SK-N-SH treated with all-trans-retinoic acid at 6 μM for 48 hours (cell line): ENCODE data around the gene SPTSSB.

ENCODE experiments used
- ATAC-seq: fragments of 200-7000 bp; cut with Tn5 transposase; 3 replicates; pipeline ENCODE4 v1.9.1; 2020; ENCODE audit warnings: mild to moderate bottlenecking, moderate library complexity
- ARNTL ChIP-seq: fragments of 450-650 bp; formaldehyde crosslinking; IDR thresholded peaks from 2 replicates; pipeline ENCODE4 v1.5.0; 2020; ENCODE audit warnings: low read depth, mild to moderate bottlenecking, moderate library complexity, borderline replicate concordance
- BACH2 ChIP-seq: fragments of 250-450 bp; sonication (Bioruptor Pico); IDR thresholded peaks from 2 replicates; pipeline ENCODE4 v1.9.0; 2021; ENCODE audit warnings: mild to moderate bottlenecking, borderline replicate concordance
- CSDC2 ChIP-seq: fragments of 250-450 bp; sonication (Bioruptor Pico); IDR thresholded peaks from 2 replicates; pipeline ENCODE4 v1.5.0; 2020; ENCODE audit warnings: mild to moderate bottlenecking, moderate library complexity
- ESRRG ChIP-seq: fragments of 250-450 bp; sonication (Bioruptor Pico); IDR thresholded peaks from 2 replicates; pipeline ENCODE4 v1.6.1; 2021; ENCODE audit warnings: mild to moderate bottlenecking
- GLIS3 ChIP-seq: fragments of 250-450 bp; sonication (Bioruptor Pico); IDR thresholded peaks from 2 replicates; pipeline ENCODE4 v1.5.0; 2020; ENCODE audit warnings: mild to moderate bottlenecking, moderate library complexity
- ISL1 ChIP-seq: fragments of 250-450 bp; sonication (Bioruptor Pico); IDR thresholded peaks from 2 replicates; pipeline ENCODE4 v2.1.2; 2022; ENCODE audit warnings: mild to moderate bottlenecking, moderate library complexity
- OSR1 ChIP-seq: fragments of 250-450 bp; sonication (Bioruptor Pico); IDR thresholded peaks from 2 replicates; pipeline ENCODE4 v1.8.0; 2022; ENCODE audit warnings: moderate library complexity, mild to moderate bottlenecking, inconsistent platforms
- PATZ1 ChIP-seq: fragments of 250-450 bp; sonication (Bioruptor Pico); IDR thresholded peaks from 2 replicates; pipeline ENCODE4 v1.8.0; 2020; ENCODE audit warnings: mild to moderate bottlenecking, moderate library complexity, borderline replicate concordance
- PPARA ChIP-seq: fragments of 250-450 bp; sonication (Bioruptor Pico); IDR thresholded peaks from 2 replicates; pipeline ENCODE4 v1.5.0; 2020; ENCODE audit warnings: mild to moderate bottlenecking, borderline replicate concordance
- RARB ChIP-seq: fragments of 250-450 bp; sonication (Bioruptor Pico); IDR thresholded peaks from 2 replicates; pipeline ENCODE4 v1.8.0; 2021; ENCODE audit warnings: mild to moderate bottlenecking, moderate library complexity
- SNAI2 ChIP-seq: fragments of 250-450 bp; sonication (Bioruptor Pico); IDR thresholded peaks from 2 replicates; pipeline ENCODE4 v1.5.0; 2020; ENCODE audit warnings: mild to moderate bottlenecking, moderate library complexity
- TCF4 ChIP-seq: fragments of 250-450 bp; sonication (Bioruptor Pico); IDR thresholded peaks from 2 replicates; pipeline ENCODE4 v1.8.0; 2021; ENCODE audit warnings: mild to moderate bottlenecking, moderate library complexity, borderline replicate concordance
- TOX ChIP-seq: fragments of 250-450 bp; sonication (Bioruptor Pico); IDR thresholded peaks from 2 replicates; pipeline ENCODE4 v1.8.0; 2021; ENCODE audit warnings: mild to moderate bottlenecking, moderate library complexity, borderline replicate concordance
- ZFP3 ChIP-seq: fragments of 250-450 bp; sonication (Bioruptor Pico); IDR thresholded peaks from 2 replicates; pipeline ENCODE4 v1.5.0; 2020; ENCODE audit warnings: mild to moderate bottlenecking, moderate library complexity
- ZFP30 ChIP-seq: fragments of 450-650 bp; formaldehyde crosslinking; IDR thresholded peaks from 2 replicates; pipeline ENCODE4 v1.5.0; 2022; ENCODE audit warnings: mild to moderate bottlenecking, moderate library complexity
- ZNF8 ChIP-seq: fragments of 450-650 bp; formaldehyde crosslinking; IDR thresholded peaks from 2 replicates; pipeline ENCODE4 v1.5.0; 2020; ENCODE audit warnings: mild to moderate bottlenecking, moderate library complexity
- TF ChIP-seq, protein P1 (sequence below): fragments of 250-450 bp; sonication (Bioruptor Pico); IDR thresholded peaks from 2 replicates; pipeline ENCODE4 v1.8.0; 2021; ENCODE audit warnings: low read depth, mild to moderate bottlenecking, moderate library complexity, borderline replicate concordance
- TF ChIP-seq, protein P2 (sequence below): fragments of 250-450 bp; sonication (Bioruptor Pico); IDR thresholded peaks from 2 replicates; pipeline ENCODE4 v1.5.0; 2020; ENCODE audit warnings: mild to moderate bottlenecking, moderate library complexity
- TF ChIP-seq, protein P3 (sequence below): fragments of 250-450 bp; sonication (Bioruptor Pico); IDR thresholded peaks from 2 replicates; pipeline ENCODE4 v1.5.1; 2021; ENCODE audit warnings: mild to moderate bottlenecking, moderate library complexity

Gene SPTSSB

GRCh38 chr3:161389445-161390035, 18.2 kb upstream of the SPTSSB start:
- ATAC-seq = no peak
- TF ChIP-seq, protein P1, sequence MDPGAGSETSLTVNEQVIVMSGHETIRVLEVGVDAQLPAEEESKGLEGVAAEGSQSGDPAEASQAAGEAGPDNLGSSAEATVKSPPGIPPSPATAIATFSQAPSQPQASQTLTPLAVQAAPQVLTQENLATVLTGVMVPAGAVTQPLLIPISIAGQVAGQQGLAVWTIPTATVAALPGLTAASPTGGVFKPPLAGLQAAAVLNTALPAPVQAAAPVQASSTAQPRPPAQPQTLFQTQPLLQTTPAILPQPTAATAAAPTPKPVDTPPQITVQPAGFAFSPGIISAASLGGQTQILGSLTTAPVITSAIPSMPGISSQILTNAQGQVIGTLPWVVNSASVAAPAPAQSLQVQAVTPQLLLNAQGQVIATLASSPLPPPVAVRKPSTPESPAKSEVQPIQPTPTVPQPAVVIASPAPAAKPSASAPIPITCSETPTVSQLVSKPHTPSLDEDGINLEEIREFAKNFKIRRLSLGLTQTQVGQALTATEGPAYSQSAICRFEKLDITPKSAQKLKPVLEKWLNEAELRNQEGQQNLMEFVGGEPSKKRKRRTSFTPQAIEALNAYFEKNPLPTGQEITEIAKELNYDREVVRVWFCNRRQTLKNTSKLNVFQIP (CRISPR knock-in tag) = no peak
- TF ChIP-seq, protein P2, sequence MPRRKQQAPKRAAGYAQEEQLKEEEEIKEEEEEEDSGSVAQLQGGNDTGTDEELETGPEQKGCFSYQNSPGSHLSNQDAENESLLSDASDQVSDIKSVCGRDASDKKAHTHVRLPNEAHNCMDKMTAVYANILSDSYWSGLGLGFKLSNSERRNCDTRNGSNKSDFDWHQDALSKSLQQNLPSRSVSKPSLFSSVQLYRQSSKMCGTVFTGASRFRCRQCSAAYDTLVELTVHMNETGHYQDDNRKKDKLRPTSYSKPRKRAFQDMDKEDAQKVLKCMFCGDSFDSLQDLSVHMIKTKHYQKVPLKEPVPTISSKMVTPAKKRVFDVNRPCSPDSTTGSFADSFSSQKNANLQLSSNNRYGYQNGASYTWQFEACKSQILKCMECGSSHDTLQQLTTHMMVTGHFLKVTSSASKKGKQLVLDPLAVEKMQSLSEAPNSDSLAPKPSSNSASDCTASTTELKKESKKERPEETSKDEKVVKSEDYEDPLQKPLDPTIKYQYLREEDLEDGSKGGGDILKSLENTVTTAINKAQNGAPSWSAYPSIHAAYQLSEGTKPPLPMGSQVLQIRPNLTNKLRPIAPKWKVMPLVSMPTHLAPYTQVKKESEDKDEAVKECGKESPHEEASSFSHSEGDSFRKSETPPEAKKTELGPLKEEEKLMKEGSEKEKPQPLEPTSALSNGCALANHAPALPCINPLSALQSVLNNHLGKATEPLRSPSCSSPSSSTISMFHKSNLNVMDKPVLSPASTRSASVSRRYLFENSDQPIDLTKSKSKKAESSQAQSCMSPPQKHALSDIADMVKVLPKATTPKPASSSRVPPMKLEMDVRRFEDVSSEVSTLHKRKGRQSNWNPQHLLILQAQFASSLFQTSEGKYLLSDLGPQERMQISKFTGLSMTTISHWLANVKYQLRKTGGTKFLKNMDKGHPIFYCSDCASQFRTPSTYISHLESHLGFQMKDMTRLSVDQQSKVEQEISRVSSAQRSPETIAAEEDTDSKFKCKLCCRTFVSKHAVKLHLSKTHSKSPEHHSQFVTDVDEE (CRISPR knock-in tag) = no peak
- TF ChIP-seq GLIS3 (CRISPR knock-in tag) (no peak), ZNF8 (peak; percentile 96), TCF4 (no peak)
- TF ChIP-seq, all 23 proteins: peak for 1

GRCh38 chr3:161388855-161389254, 17.5 kb upstream of the SPTSSB start:
- TF ChIP-seq GLIS3 (CRISPR knock-in tag) (no peak), RARB (CRISPR knock-in tag) (no peak), BACH2 (no peak), SNAI2 (CRISPR knock-in tag) (no peak), ARNTL (CRISPR knock-in tag) (no peak), OSR1 (CRISPR knock-in tag) (no peak), CSDC2 (CRISPR knock-in tag) (no peak), ZFP30 (CRISPR knock-in tag) (no peak), ISL1 (CRISPR knock-in tag) (no peak), PPARA (CRISPR knock-in tag) (no peak), TCF4 (no peak), ZNF8 (no peak)
- TF ChIP-seq, protein P1 (CRISPR knock-in tag) = no peak
- TF ChIP-seq, protein P2 (CRISPR knock-in tag) = no peak
- TF ChIP-seq, protein P3, sequence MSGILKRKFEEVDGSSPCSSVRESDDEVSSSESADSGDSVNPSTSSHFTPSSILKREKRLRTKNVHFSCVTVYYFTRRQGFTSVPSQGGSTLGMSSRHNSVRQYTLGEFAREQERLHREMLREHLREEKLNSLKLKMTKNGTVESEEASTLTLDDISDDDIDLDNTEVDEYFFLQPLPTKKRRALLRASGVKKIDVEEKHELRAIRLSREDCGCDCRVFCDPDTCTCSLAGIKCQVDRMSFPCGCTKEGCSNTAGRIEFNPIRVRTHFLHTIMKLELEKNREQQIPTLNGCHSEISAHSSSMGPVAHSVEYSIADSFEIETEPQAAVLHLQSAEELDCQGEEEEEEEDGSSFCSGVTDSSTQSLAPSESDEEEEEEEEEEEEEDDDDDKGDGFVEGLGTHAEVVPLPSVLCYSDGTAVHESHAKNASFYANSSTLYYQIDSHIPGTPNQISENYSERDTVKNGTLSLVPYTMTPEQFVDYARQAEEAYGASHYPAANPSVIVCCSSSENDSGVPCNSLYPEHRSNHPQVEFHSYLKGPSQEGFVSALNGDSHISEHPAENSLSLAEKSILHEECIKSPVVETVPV (CRISPR knock-in tag) = no peak
- no peak for ATAC-seq

GRCh38 chr3:161386991-161387770, 15.9 kb upstream of the SPTSSB start:
- no peak for ATAC-seq
- TF ChIP-seq BACH2 (no peak), ARNTL (CRISPR knock-in tag) (no peak), ZFP3 (CRISPR knock-in tag) (no peak), ZFP30 (CRISPR knock-in tag) (no peak), ZNF8 (no peak), TOX (CRISPR knock-in tag) (no peak), ESRRG (CRISPR knock-in tag) (no peak), GLIS3 (CRISPR knock-in tag) (no peak), TCF4 (no peak), PATZ1 (CRISPR knock-in tag) (no peak)
- TF ChIP-seq, protein P3 (CRISPR knock-in tag) = no peak
- TF ChIP-seq, protein P1 (CRISPR knock-in tag) = no peak
